ENCODE data around the gene NKX6-2. TPM values are rescaled to one million over a fixed set of nuclear protein-coding genes. Genes with fewer than 3 reads are reported as not detected.

Gene NKX6-2
- total RNA-seq, 1 donor from 2014 or later: not detected

GRCh38 chr10:132738454-132739224 is 47.3 kb downstream of the NKX6-2 start:
- DNase-seq (ENCODE audit: low read depth, low spot score): no peak

GRCh38 chr10:132737390-132738048 is 48.4 kb downstream of the NKX6-2 start:
- no peak for DNase-seq (ENCODE audit: low read depth, low spot score)

GRCh38 chr10:132735923-132736391 is 50.0 kb downstream of the NKX6-2 start:
- DNase-seq (ENCODE audit: low read depth, low spot score): no peak

- DNase-seq (ENCODE audit: low read depth, low spot score): no peak
These were observed 50.6 kb downstream of the NKX6-2 start for GRCh38 chr10:132735341-132735775.

- no peak for DNase-seq (ENCODE audit: low read depth, low spot score)
These were observed 52.0 kb downstream of the NKX6-2 start for GRCh38 chr10:132733926-132734325.

Other genes with a start within 250 kb of the NKX6-2 start
- gene INPP5A, start 248.4 kb downstream of the NKX6-2 start, total RNA-seq: 23.9 and 25.4 TPM in 2 replicates
- gene CFAP46, start 156.4 kb upstream of the NKX6-2 start, total RNA-seq: 1.1 and 3.0 TPM in 2 replicates